ENCODE measurements around the gene KDM6A. TPM values are rescaled to one million over a fixed set of nuclear protein-coding genes. Genes with fewer than 3 reads are reported as not detected.

Gene KDM6A
- total RNA-seq, 1 experiment from 2014 or later, result 42.8 TPM

DNA sequence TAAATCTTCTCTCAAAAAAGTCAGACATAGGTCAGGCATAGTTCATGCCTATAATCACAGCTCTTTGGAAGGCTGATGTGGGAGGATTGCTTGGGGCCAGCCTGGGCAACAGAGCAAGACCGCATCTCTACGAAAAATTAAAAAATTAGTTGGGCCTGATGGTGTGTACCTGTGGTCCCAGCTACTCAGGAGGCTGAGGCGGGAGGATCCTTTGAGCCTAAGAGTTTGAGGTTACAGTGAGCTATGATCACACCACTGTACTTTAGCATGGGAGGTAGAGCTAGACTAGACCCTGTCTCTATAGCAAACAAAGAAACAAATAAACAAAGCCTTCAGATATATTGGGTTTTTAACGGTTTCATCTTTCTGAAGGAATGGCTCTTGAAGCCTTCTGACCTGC is 265.5 kb downstream of the KDM6A start:
- TF ChIP-seq, protein P1, sequence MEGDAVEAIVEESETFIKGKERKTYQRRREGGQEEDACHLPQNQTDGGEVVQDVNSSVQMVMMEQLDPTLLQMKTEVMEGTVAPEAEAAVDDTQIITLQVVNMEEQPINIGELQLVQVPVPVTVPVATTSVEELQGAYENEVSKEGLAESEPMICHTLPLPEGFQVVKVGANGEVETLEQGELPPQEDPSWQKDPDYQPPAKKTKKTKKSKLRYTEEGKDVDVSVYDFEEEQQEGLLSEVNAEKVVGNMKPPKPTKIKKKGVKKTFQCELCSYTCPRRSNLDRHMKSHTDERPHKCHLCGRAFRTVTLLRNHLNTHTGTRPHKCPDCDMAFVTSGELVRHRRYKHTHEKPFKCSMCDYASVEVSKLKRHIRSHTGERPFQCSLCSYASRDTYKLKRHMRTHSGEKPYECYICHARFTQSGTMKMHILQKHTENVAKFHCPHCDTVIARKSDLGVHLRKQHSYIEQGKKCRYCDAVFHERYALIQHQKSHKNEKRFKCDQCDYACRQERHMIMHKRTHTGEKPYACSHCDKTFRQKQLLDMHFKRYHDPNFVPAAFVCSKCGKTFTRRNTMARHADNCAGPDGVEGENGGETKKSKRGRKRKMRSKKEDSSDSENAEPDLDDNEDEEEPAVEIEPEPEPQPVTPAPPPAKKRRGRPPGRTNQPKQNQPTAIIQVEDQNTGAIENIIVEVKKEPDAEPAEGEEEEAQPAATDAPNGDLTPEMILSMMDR (conservative IDR thresholded peaks at IDR 0.05), result no peak
- Histone ChIP-seq H3K23ac (ENCODE audit: insufficient read length, low read depth, low read length) (no peak overlapping the region), H3K4ac (ENCODE audit: low read depth, low read length) (no peak overlapping the region), H4K20me1 (ENCODE audit: control insufficient read depth, insufficient read depth, insufficient read length) (no peaks in the 10 kb centered on the region), H3K4me2 (ENCODE audit: insufficient read depth, insufficient read length, low read length) (no peak overlapping the region), H3K9me3 (ENCODE audit: control insufficient read depth, low read depth, low read length) (peaks cover 46% of the 10 kb centered on the region), H3K56ac (ENCODE audit: insufficient read length, low read depth, low read length) (no peak overlapping the region), H3K4me1 (ENCODE audit: insufficient read depth, low read length) (no peaks in the 10 kb centered on the region), H2BK5ac (ENCODE audit: insufficient read length, low read length) (no peak overlapping the region), H3K27me3 (ENCODE audit: insufficient read depth, low read length) (no peaks in the 10 kb centered on the region), H2AFZ (ENCODE audit: low read length) (no peak overlapping the region), H4K5ac (ENCODE audit: insufficient read length, low read depth, low read length) (no peak overlapping the region), H2AK5ac (ENCODE audit: insufficient read length, low read length) (no peak overlapping the region), H3T11ph (ENCODE audit: low read length) (no peak overlapping the region), H2BK120ac (ENCODE audit: low read depth, low read length, poor library complexity, severe bottlenecking) (no peak overlapping the region), H4K91ac (ENCODE audit: insufficient read length, low read depth, low read length) (no peak overlapping the region), H3K9ac (ENCODE audit: extremely low read depth, insufficient read length, low read length) (no peak overlapping the region), H3K23me2 (ENCODE audit: insufficient read length, low read depth, low read length, poor library complexity, severe bottlenecking) (no peaks in the 10 kb centered on the region), H4K8ac (replicated peaks; ENCODE audit: insufficient read length, low read depth, low read length) (no peak overlapping the region), H3K14ac (ENCODE audit: insufficient read depth, low read length) (no peak overlapping the region), H3K79me1 (ENCODE audit: insufficient read depth, low read depth, low read length, poor library complexity, severe bottlenecking) (no peaks in the 10 kb centered on the region), H2BK12ac (ENCODE audit: insufficient read length, low read depth, low read length) (no peak overlapping the region), H3K27ac (ENCODE audit: insufficient read length, low read depth, low read length) (no peak overlapping the region), H3K18ac (ENCODE audit: insufficient read length, low read depth, low read length) (no peak overlapping the region), H3K79me2 (ENCODE audit: insufficient read depth, low read length) (no peaks in the 10 kb centered on the region), H2BK20ac (ENCODE audit: low read depth, low read length, poor library complexity, severe bottlenecking) (no peak overlapping the region), H2BK15ac (ENCODE audit: low read depth, low read length) (no peak overlapping the region)
- DNase-seq, result no peak
- WGBS (ENCODE audit: extremely low coverage, insufficient read length, low lambda C conversion rate), result no CpG with 5 or more reads among the region's 4 CpGs
- peaks cover 0 to 2% (median 0%) of the 10 kb centered on the region in 3 experiments; a peak in 3 of 7 replicates for H3K36me3 Mint-ChIP-seq (ENCODE audit: insufficient read depth in 1 of 3, low read depth in 3 of 3)
- no peaks in the 10 kb centered on the region; the same call in 1 of the 2 replicates for H3K27me3 Mint-ChIP-seq (ENCODE audit: low read depth)
- peaks cover 51 to 64% of the 10 kb centered on the region in 2 experiments for H3K9me3 Mint-ChIP-seq
- H3K4me1 Mint-ChIP-seq, result no peaks in the 10 kb centered on the region
- no peak overlapping the region for H3K4me3 Mint-ChIP-seq
- no peak overlapping the region for H3K27ac Mint-ChIP-seq
